Gastrocnemius medialis (tissue), 4 donors: ENCODE results near the gene ZNF883. TPM values are rescaled to one million over a fixed set of nuclear protein-coding genes. Genes with fewer than 3 reads are reported as not detected.

ENCODE experiments used
- ATAC-seq, 2 donors: fragments of 150-250 bp; one replicate each; pipeline ENCODE4 v1.9.1; 2016
- DNase-seq, 2 donors: peaks; one replicate each; pipeline ENCODE4 v3.0.0-alpha.2; 2019
- H3K27ac ChIP-seq, 4 donors: fragments of 200-600 bp; sonication (generic); 1 replicate in 1 of 4; 2 replicates in 3 of 4; pipeline ENCODE4 v1.5.1; 2016 to 2018; ENCODE audit warnings: mild to moderate bottlenecking in 2 of 4, moderate library complexity in 1 of 4
- H3K27me3 ChIP-seq, 3 donors: fragments of 200-600 bp; sonication (generic) in 2 of 3; 1 replicate in 1 of 3; 2 replicates in 2 of 3; pipeline versions ENCODE4 v1.5.1 to v1.6.0; 2016 to 2019; ENCODE audit warnings: mild to moderate bottlenecking in 1 of 3, moderate library complexity in 1 of 3
- H3K36me3 ChIP-seq, 2 donors: fragments of 200-600 bp; sonication (generic) in 1 of 2; one replicate each; pipeline ENCODE4 v1.5.1; 2017 to 2018
- H3K4me1 ChIP-seq, 2 donors: fragments of 200-600 bp; sonication (generic) in 1 of 2; one replicate each; pipeline ENCODE4 v1.5.1; 2016 to 2017; ENCODE audit warnings: mild to moderate bottlenecking in 2 of 2
- H3K4me3 ChIP-seq, 4 donors: fragments of 200-600 bp; sonication (generic) in 3 of 4; 1 replicate in 1 of 4; 2 replicates in 3 of 4; pipeline ENCODE4 v1.5.1; 2016 to 2019; ENCODE audit warnings: mild to moderate bottlenecking in 2 of 4
- H3K9me3 ChIP-seq, 3 donors: fragments of 200-600 bp; sonication (generic) in 2 of 3; 1 replicate in 1 of 3; 2 replicates in 2 of 3; pipeline ENCODE4 v1.5.1; 2016 to 2019
- POLR2A ChIP-seq, 2 donors: fragments of 450-650 bp; IDR thresholded peaks; one replicate each; pipeline ENCODE4 v1.6.1; 2017; ENCODE audit warnings: antibody characterized with exemption in 2 of 2, mild to moderate bottlenecking in 2 of 2, moderate library complexity in 2 of 2
- in situ Hi-C, 4 donors: fragments of 200-750 bp; cut with MboI; loops; one replicate each; pipeline versions ENCODE4 v1.15.0 to v1.8.0; 2017; ENCODE audit warnings: low sequenced_read_pairs in 4 of 4
- intact Hi-C: fragments of 100-400 bp; cut with DNase I; formaldehyde crosslinking; loops from one replicate; pipeline ENCODE4 v1.15.1; 2023; ENCODE audit warnings: low total_unique reads
- total RNA-seq, 4 donors: library from RNA; depleted of rRNA; stranded (reverse); fragments of >200 nt; gene quantifications; one replicate each; pipeline versions ENCODE4 v1.1.0 to v1.2.3, GENCODE V29; 2016
- TF ChIP-seq, protein P1 (sequence below), 5 experiments: fragments of 450-650 bp in 3 of 5; fragments of 200-600 bp in 2 of 5; sonication (generic) in 2 of 5; IDR thresholded peaks in 4 of 5; conservative IDR thresholded peaks in 1 of 5; 1 replicate in 4 of 5; 2 replicates in 1 of 5; pipeline ENCODE4 v1.5.1; 2016 to 2019; ENCODE audit warnings: antibody characterized with exemption in 5 of 5, mild to moderate bottlenecking in 3 of 5, moderate library complexity in 3 of 5

The ZNF883 gene
- total RNA-seq, 4 donors from 2014 or later = 0.13 to 1.4 (median 0.92) TPM; not detected in 1

DNA sequence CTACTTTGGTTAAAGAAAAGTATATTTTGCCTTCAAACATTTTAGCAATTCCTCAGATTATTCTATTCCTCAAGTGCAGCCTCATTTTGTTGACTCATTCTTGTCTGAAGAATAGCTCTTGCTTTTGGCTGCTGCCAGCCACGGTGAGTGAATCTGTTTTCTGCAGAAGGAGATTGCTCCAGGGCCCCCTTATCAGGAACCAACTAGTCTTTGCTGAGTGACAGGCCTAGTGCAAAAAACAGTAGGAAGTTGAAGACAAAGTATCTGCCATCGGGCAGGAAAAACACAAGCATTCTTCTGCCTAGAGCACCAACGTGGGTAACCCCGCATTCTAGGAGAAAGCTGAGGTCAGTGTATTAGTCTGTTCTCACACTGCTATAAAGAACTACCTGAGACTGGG is 42.3 kb downstream of the ZNF883 start:
- H3K27ac ChIP-seq = no peak overlapping the region
- H3K27me3 ChIP-seq = no peaks in the 10 kb centered on the region
- ATAC-seq (no peak), DNase-seq (no peak)
- TF ChIP-seq POLR2A (IDR thresholded peaks at IDR 0.05) = no peak
- TF ChIP-seq, protein P1, sequence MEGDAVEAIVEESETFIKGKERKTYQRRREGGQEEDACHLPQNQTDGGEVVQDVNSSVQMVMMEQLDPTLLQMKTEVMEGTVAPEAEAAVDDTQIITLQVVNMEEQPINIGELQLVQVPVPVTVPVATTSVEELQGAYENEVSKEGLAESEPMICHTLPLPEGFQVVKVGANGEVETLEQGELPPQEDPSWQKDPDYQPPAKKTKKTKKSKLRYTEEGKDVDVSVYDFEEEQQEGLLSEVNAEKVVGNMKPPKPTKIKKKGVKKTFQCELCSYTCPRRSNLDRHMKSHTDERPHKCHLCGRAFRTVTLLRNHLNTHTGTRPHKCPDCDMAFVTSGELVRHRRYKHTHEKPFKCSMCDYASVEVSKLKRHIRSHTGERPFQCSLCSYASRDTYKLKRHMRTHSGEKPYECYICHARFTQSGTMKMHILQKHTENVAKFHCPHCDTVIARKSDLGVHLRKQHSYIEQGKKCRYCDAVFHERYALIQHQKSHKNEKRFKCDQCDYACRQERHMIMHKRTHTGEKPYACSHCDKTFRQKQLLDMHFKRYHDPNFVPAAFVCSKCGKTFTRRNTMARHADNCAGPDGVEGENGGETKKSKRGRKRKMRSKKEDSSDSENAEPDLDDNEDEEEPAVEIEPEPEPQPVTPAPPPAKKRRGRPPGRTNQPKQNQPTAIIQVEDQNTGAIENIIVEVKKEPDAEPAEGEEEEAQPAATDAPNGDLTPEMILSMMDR (IDR thresholded peaks at IDR 0.05 in 4 of 5, conservative IDR thresholded peaks at IDR 0.05 in 1 of 5) = no peak
- no peak overlapping the region for H3K4me3 ChIP-seq
- H3K36me3 ChIP-seq = no peaks in the 10 kb centered on the region
- intact Hi-C loops (no loop called here), in situ Hi-C loops (no loop called here)
- no peaks in the 10 kb centered on the region for H3K9me3 ChIP-seq
- no peaks in the 10 kb centered on the region for H3K4me1 ChIP-seq

- no peaks in the 10 kb centered on the region for H3K4me1 ChIP-seq
- intact Hi-C loops = no loop called here
- no peak overlapping the region for H3K4me3 ChIP-seq
- H3K36me3 ChIP-seq = no peaks in the 10 kb centered on the region
- ATAC-seq (no peak), DNase-seq (no peak)
- no peaks in the 10 kb centered on the region for H3K27me3 ChIP-seq
- in situ Hi-C loops = no loop called here
- H3K27ac ChIP-seq = no peak overlapping the region
- H3K9me3 ChIP-seq = no peaks in the 10 kb centered on the region
- no peak for TF ChIP-seq POLR2A (IDR thresholded peaks at IDR 0.05)
- TF ChIP-seq, protein P1 (IDR thresholded peaks at IDR 0.05 in 4 of 5, conservative IDR thresholded peaks at IDR 0.05 in 1 of 5) = no peak
These were observed 56.4 kb downstream of the ZNF883 start for GRCh38 chr9:112955550-112955949.

DNA sequence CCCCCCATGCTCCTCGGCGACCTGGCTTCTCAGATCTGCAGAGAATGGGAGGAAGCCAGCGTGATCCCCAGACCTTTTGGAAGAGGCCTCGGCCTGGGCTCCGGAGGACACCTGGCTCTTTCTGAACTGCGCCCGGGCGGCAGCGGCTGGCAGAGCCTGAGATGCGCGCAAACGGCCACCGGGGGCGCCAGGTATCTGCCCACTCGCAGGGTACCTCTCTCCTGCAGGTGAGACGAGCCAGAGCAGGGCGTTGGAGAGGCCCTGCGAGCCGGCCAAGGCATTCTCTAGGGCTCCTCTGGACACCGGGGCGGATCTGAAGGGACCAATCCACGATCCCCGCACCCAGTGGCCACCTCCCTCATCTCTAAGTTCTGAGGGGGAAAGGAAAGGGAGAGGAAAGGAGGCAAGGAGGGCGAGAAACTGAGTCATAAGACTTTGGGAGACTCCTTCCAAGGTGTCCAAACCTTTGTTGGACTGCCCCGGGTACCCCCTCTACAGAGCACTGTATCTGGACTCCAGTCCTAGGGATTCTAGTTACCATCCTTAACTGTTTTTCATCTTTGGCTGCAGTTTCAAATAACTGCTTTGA is 66.3 kb downstream of the ZNF883 start:
- no peak overlapping the region for H3K4me3 ChIP-seq
- no peaks in the 10 kb centered on the region for H3K36me3 ChIP-seq
- ATAC-seq (no peak), DNase-seq (no peak)
- H3K4me1 ChIP-seq = no peaks in the 10 kb centered on the region
- H3K9me3 ChIP-seq = no peaks in the 10 kb centered on the region
- TF ChIP-seq, protein P1 (IDR thresholded peaks at IDR 0.05 in 4 of 5, conservative IDR thresholded peaks at IDR 0.05 in 1 of 5) = no peak
- TF ChIP-seq POLR2A (IDR thresholded peaks at IDR 0.05) = no peak
- H3K27me3 ChIP-seq = no peaks in the 10 kb centered on the region
- in situ Hi-C loops (no loop called here), intact Hi-C loops (no loop called here)
- no peak overlapping the region for H3K27ac ChIP-seq

- no peaks in the 10 kb centered on the region for H3K36me3 ChIP-seq
- H3K4me1 ChIP-seq = no peaks in the 10 kb centered on the region
- no peaks in the 10 kb centered on the region for H3K9me3 ChIP-seq
- no peak overlapping the region for H3K27ac ChIP-seq
- TF ChIP-seq, protein P1 (IDR thresholded peaks at IDR 0.05 in 4 of 5, conservative IDR thresholded peaks at IDR 0.05 in 1 of 5) = no peak
- no peak for TF ChIP-seq POLR2A (IDR thresholded peaks at IDR 0.05)
- DNase-seq (no peak), ATAC-seq (no peak)
- no peaks in the 10 kb centered on the region for H3K27me3 ChIP-seq
- no peak overlapping the region for H3K4me3 ChIP-seq
- intact Hi-C loops (no loop called here), in situ Hi-C loops (no loop called here)
These were observed 72.6 kb downstream of the ZNF883 start for GRCh38 chr9:112939418-112939817.

DNA sequence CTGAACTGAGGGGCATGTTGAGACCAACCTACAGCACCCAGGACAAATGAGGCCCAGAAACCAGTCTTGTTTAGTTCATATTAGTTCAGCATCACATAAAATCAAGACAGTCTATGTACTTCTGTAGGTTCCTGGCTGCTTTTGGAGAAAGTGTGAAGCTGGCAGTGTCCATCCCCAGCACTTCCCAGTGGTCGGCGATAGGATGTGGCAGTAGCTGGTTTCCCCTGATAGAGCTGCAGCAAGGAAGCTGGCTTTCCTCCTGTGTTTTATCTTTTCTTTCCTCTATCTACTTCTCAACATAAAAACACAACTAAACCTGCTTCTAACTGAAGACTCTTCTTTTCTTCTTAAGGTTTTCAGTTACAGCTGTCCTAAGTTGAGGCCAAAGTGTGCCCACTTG is 78.3 kb downstream of the ZNF883 start:
- no peaks in the 10 kb centered on the region for H3K36me3 ChIP-seq
- ATAC-seq = no peak
- H3K27me3 ChIP-seq = no peaks in the 10 kb centered on the region
- H3K9me3 ChIP-seq = no peaks in the 10 kb centered on the region
- intact Hi-C loops (no loop called here), in situ Hi-C loops (no loop called here)
- no peak for TF ChIP-seq POLR2A (IDR thresholded peaks at IDR 0.05)
- no peaks in the 10 kb centered on the region for H3K4me1 ChIP-seq
- no peak overlapping the region for H3K27ac ChIP-seq
- H3K4me3 ChIP-seq = no peak overlapping the region
- no peak for DNase-seq
